RWPE2 (cell line): ENCODE measurements around the gene CAMK1D.

Experiments
- ATAC-seq: fragments of 200-7000 bp; cut with Tn5 transposase; 3 replicates; pipeline ENCODE4 v1.9.1; 2021; ENCODE audit warnings: low read depth
- DNase-seq: peaks from one replicate; pipeline ENCODE4 v3.0.0-alpha.2; 2020; ENCODE audit warnings: low spot score
- H3K27ac ChIP-seq: fragments of 450-650 bp; 2 replicates; pipeline ENCODE4 v1.5.1; 2017; ENCODE audit warnings: mild to moderate bottlenecking; ENCODE audit not compliant: poor library complexity, severe bottlenecking
- H3K27me3 ChIP-seq: fragments of 250-450 bp; sonication (Bioruptor Pico); 2 replicates; pipeline ENCODE4 v1.5.1; 2021; ENCODE audit warnings: mild to moderate bottlenecking, moderate library complexity; ENCODE audit not compliant: insufficient read depth, poor library complexity, severe bottlenecking
- H3K36me3 ChIP-seq: fragments of 250-450 bp; sonication (Bioruptor Pico); 2 replicates; pipeline ENCODE4 v1.5.1; 2020; ENCODE audit warnings: low read depth, mild to moderate bottlenecking, moderate library complexity
- H3K4me1 ChIP-seq: fragments of 250-450 bp; sonication (Bioruptor Pico); 2 replicates; pipeline ENCODE4 v1.5.1; 2021; ENCODE audit warnings: mild to moderate bottlenecking, moderate library complexity; ENCODE audit not compliant: insufficient read depth, poor library complexity, severe bottlenecking
- H3K4me3 ChIP-seq: fragments of 250-450 bp; sonication (Bioruptor Pico); 2 replicates; pipeline ENCODE4 v1.5.1; 2021; ENCODE audit warnings: mild to moderate bottlenecking, moderate library complexity; ENCODE audit not compliant: severe bottlenecking
- H3K9me3 ChIP-seq: fragments of 250-450 bp; sonication (Bioruptor Pico); 2 replicates; pipeline ENCODE4 v1.5.1; 2021; ENCODE audit warnings: mild to moderate bottlenecking, moderate library complexity; ENCODE audit not compliant: severe bottlenecking
- CTCF ChIP-seq: fragments of 450-650 bp; IDR thresholded peaks from one replicate; pipeline ENCODE4 v1.5.1; 2017; ENCODE audit warnings: mild to moderate bottlenecking, moderate library complexity; ENCODE audit not compliant: poor library complexity, severe bottlenecking

Gene CAMK1D

GRCh38 chr10:12381536-12382156, 32.3 kb downstream of the CAMK1D start:
- DNase-seq (no peak), ATAC-seq (no peak)
- Histone ChIP-seq H3K4me3 (no peak overlapping the region), H3K27me3 (no peaks in the 10 kb centered on the region), H3K9me3 (no peaks in the 10 kb centered on the region), H3K36me3 (no peaks in the 10 kb centered on the region), H3K27ac (no peak overlapping the region), H3K4me1 (no peaks in the 10 kb centered on the region)
- TF ChIP-seq CTCF, result no peak

DNA sequence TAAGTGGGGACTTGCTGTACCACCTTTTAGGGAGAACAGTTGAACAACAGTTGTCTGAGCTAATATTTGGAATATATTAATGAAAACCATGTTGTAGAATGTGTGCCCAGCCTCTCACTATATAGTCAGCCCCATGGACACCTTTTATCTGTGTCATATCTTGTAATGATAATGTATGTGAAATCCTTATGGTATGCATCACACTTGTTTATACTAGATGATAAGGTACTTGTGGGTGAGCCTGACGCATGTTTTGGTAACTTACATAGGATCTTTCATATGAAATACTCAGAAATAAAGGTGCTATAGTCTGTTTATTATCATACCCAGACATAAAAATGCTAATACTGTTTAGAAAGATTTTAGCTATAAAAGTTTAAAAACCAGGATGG, 32.8 kb downstream of the CAMK1D start:
- Histone ChIP-seq H3K4me3 (no peak overlapping the region), H3K27me3 (no peaks in the 10 kb centered on the region), H3K27ac (no peak overlapping the region), H3K36me3 (no peaks in the 10 kb centered on the region), H3K9me3 (no peaks in the 10 kb centered on the region), H3K4me1 (no peaks in the 10 kb centered on the region)
- ATAC-seq (no peak), DNase-seq (no peak)
- no peak for TF ChIP-seq CTCF

DNA sequence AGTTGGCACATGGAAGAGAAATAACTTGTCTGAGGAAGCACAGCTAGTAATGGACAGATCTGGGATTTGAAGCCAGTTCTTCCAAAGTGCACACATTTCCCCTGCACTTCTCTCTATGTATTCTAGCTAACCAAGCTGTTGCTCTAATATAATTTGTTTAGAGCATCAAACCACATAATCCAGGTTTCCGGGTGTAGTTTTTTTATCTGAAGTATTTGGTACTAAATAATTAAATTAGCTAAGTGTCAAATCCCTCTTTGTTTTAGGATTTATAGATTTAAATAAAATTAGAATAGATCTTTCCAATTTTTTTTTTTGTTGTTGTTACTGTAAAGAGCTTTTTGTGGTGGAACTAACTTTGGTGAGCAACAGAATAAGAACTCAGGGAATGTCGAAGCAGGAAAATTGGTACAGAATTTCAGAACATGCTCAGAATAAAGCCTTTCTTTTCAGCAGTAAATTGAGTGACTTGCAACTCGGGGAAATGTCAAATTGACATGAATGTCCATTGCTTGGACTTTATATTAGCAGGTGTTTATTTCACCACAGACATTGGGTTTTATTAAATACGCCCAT, 33.7 kb downstream of the CAMK1D start:
- no peak overlapping the region for H3K27ac ChIP-seq
- no peaks in the 10 kb centered on the region for H3K36me3 ChIP-seq
- H3K4me1 ChIP-seq, result no peaks in the 10 kb centered on the region
- ATAC-seq (no peak), DNase-seq (no peak)
- H3K4me3 ChIP-seq, result no peak overlapping the region
- no peaks in the 10 kb centered on the region for H3K27me3 ChIP-seq
- no peak for TF ChIP-seq CTCF
- H3K9me3 ChIP-seq, result no peaks in the 10 kb centered on the region

- no peak overlapping the region for H3K27ac ChIP-seq
- TF ChIP-seq CTCF, result no peak
- DNase-seq, result no peak
- no peaks in the 10 kb centered on the region for H3K4me1 ChIP-seq
- H3K9me3 ChIP-seq, result no peaks in the 10 kb centered on the region
- ATAC-seq, result no peak
- no peak overlapping the region for H3K4me3 ChIP-seq
- no peaks in the 10 kb centered on the region for H3K27me3 ChIP-seq
- H3K36me3 ChIP-seq, result no peaks in the 10 kb centered on the region
Observed at GRCh38 chr10:12384906-12385305, 35.6 kb downstream of the CAMK1D start.

DNA sequence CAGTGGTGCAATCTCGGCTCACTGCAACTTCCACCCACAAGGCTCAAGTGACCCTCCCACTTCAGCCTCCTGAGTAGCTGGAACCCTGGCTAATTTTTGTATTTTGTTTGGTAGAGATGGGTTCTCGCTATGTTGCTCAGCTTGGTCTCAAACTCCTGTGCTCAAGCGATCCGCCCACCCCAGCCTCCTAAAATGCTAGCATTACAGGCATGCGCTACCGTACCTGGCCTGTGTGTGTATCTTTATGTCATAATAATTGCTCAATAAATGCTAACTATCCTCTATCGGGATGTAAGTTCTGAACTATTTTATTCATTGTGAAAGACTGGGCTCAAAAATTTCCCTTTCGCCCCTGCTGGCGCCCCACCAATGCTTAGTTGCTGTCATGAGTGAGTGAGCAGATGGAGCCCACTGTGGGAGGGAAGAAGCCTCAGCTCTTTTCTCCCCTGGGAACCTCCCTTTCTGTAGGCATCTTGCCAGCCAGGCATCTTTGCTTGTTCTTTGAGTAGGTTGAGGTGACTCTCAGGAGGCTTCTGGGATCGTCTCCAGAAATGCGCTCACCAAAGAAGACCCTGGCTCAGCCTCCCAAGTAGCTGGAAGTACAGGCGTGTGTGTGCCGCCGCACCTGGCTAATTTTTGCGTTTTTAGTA, 38.3 kb downstream of the CAMK1D start:
- Histone ChIP-seq H3K9me3 (no peaks in the 10 kb centered on the region), H3K4me3 (no peak overlapping the region), H3K4me1 (no peaks in the 10 kb centered on the region), H3K27ac (no peak overlapping the region), H3K36me3 (no peaks in the 10 kb centered on the region), H3K27me3 (no peaks in the 10 kb centered on the region)
- no peak for TF ChIP-seq CTCF
- no peak for DNase-seq
- ATAC-seq, result no peak
